Measurements from ENCODE around the gene LYRM9.
"Not testable (repeated sequence)": the region's sequence is repeated elsewhere in the genome, so short reads cannot be mapped to it uniquely, and the experiment has no call there.

The LYRM9 gene

GRCh38 chr17:27873746-27874145 is 19.4 kb downstream of the LYRM9 start:
- FAIRE-seq: no peak

GRCh38 chr17:27873211-27873610 is 20.0 kb downstream of the LYRM9 start:
- FAIRE-seq (no peak), DNase-seq (ENCODE audit: low spot score) (no peak)

More at GRCh38 chr17:27873746-27874145, 19.4 kb downstream of the LYRM9 start:
- no peak for DNase-seq (ENCODE audit: low spot score)

- no peak for FAIRE-seq
- no peak for DNase-seq (ENCODE audit: low spot score)
These were observed 20.4 kb downstream of the LYRM9 start for GRCh38 chr17:27872776-27873175.

DNA sequence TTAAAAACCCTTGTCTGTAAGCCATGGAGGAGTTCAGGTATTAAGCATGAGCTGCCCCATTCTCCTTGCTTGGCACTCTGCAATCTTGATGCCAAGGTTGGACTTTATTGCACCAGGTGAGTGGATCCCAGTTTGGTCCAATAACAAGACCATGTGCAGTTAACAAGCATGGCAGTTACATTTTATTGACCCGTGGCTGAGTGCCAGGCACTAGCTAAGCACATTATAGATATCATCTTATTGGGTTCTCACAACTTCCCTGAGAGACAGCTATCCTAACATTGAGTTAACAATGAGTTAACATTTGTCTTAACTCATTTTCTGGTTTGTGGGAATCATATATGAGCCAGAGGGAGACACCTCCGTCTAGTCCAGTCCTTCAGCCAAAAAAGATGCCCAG is 21.8 kb downstream of the LYRM9 start:
- DNase-seq (ENCODE audit: low spot score): no peak
- FAIRE-seq: no peak

DNA sequence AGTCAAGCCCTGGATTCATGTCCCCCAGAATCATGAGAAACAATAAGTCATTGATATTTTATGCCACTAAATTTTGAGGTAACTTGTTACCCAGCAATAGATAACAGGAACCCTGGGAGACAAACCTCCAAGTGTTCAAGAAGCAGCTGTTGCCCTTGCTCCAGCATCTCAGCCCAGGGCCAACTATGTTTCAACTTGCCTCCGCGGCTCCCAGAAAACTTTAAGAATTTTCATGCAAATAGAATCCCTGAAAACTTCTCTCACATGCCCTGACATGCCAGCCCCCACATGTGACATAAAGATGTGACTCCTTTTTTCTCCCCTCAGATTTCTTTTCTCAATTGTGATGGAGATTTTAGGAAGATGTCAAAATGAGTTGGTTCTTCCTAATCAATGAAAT is 22.8 kb downstream of the LYRM9 start:
- FAIRE-seq (no peak), DNase-seq (ENCODE audit: low spot score) (no peak)

DNA sequence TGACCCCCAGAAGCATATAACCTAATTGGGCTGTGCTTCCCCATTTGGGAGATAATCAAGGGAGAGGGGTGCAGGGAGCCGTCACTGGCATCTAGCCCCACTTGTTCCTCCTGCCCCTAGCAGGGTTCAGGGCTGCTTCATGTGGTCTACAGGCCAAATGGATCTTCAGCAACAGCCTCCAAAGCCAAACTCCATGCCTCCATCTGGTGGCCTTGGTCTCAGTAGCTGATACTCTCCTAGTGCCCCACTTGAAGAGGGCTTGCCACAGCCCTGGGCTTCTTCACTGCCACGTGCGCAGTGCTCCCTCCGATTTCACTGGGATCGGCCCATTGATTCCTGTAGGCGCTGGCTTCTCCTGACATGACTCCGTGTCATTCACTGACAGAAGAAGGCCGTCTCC is 24.6 kb downstream of the LYRM9 start:
- DNase-seq (ENCODE audit: low spot score) (no peak), FAIRE-seq (no peak)

DNA sequence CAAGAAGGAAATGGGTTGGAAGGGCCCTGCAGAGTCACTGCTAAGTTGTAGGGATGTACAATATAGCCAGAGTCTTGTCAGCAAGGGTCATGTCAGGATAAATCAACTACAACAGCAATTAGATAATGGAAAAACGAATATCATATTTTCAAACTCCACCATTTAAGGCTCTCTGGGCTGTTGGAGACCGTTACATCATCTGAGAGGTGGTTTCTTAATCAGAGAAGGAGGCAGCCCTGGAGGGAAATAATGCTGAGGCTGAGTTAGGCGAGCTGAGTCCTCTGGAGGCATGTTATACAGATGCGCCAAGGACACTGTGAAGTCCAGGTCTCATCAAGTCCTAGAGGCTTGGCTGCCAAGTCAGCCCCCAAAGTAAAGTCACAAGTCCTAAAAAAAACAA is 30.3 kb downstream of the LYRM9 start:
- FAIRE-seq: no peak

DNA sequence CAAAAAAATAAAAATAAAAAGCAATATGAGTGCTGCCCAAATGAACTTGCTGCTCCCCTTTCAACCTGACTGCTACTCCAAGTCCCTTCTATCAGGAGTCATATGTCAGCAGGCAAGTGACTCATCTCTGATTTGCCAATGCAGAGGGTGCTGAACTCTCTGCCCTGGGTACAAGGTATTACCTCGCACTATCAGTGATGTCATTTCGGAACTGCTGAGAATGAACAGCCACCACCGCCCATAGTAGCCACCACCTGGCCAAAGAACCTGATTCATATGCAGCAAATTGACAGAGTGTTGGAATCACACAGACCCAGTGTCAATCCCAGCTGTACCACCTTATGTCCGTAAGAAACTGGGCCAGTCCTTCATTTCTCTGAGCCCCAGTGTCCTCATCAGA is 31.2 kb downstream of the LYRM9 start:
- DNase-seq (ENCODE audit: low spot score) (no peak), FAIRE-seq (no peak)

More for the DNA sequence above, 30.3 kb downstream of the LYRM9 start:
- no peak for DNase-seq (ENCODE audit: low spot score)

GRCh38 chr17:27860971-27861664 is 32.0 kb downstream of the LYRM9 start:
- no peak for FAIRE-seq
- DNase-seq (ENCODE audit: low spot score): no peak

DNA sequence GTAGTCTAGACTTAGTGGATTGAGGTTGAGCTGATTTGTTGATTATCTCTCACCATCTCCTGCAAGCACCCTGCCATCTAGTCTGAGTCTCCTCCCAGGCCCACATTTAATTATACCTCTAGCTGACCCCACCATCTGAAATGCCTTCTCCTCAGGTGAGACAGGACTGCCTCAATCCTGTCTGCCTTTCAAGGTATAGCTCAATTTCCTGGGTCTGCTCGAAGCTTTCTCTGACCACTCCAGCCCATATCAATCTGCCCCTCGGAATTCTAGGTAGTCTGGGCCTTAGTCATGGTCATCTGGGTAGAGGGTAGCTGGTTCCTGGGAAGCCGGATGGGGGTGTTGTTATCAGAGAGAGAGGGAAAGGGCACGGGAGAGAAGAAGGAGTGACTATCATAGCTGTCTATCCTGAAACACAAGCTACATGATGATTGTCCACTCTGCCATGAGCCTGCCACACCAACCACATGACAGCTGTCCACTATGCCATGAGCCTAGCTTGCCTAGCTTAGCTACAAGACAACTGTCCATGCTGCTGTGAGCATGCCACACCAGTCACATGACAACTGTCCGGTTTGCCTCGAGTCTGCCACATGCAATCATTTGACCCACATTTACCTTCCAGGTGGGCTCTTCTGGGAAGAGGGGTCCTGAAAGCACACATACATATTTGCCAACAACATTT is 34.4 kb downstream of the LYRM9 start:
- no peak for DNase-seq (ENCODE audit: low spot score)
- no peak for FAIRE-seq

DNA sequence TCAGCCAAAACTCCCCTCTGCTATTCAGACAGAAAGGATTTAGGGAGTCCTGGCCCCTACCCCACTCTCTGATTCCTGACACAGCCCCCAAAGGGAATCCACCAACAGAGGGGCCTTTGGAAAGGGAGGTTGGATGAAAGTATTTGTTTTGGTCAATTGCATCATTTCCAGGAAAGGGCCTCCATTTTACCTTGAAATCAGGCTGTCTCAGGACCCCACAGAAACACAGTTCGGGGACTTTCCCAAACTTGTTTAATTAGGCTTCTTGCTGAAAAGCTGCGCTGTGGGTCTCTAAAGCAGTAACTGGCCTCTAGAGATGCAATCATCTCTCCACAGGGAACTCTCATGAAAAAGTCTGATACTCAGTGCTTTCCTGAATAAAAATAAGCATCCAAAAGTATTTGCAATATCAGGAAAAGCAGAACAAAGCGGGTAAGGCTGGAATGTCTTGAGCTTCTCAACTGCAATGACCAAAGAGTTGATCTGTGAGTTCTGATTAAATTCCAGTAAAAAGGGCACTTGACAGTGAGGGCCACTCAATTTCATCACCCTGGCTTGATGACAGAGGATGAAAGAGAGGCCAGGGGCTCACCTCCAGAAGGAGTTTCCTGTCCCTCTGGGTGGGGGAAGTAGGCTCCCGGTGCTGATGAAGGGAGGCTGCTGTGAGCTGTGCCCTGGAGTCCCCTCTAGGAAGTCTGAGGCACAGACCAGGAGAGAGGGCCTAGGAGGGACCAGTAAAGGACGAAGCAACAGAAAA is 36.3 kb downstream of the LYRM9 start:
- FAIRE-seq (no peak), DNase-seq (ENCODE audit: low spot score) (no peak)

DNA sequence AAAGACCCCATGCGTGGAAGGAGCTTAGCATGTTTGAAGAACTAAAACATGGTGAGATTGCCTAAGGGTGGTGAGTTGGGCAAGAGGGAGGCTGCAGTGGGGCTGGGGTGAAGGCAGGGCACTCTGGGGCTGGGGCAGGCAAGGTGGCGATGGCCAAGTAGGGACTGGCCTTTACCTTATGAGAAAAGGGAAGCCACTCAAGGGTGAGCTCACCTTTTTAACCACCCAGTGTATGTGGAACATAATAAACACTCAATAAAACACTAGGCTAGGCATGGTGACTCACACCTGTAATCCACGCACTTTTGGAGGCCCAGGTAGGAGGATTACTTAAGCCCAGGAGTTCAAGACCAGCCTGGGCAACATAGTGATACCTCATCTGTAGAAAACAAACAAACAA is 37.7 kb downstream of the LYRM9 start:
- DNase-seq (ENCODE audit: low spot score): no peak
- FAIRE-seq: no peak

DNA sequence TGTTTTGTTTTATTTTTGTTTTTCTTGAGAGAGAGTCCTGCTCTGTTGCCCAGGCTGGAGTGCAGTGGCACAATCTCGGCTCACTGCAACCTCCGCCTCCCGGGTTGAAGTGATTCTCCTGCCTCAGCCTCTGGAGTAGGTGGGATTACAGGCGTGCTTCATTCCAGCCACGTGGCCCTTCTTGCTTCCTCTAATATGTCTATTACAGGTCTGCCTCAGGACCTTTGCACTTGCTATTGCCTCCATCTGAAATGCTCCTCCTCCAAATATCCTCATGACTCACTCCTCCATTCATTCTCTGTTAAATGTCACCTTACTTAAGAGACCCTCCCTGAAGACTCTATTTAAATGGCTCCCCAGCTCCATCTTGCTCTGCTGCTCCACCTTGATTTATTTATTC is 39.0 kb downstream of the LYRM9 start:
- no peak for FAIRE-seq
- DNase-seq (ENCODE audit: low spot score): no peak

- DNase-seq (ENCODE audit: low spot score) (no peak), FAIRE-seq (no peak)
These were observed 40.1 kb downstream of the LYRM9 start for GRCh38 chr17:27853091-27853490.

GRCh38 chr17:27849474-27850185 is 43.5 kb downstream of the LYRM9 start:
- no peak for FAIRE-seq
- DNase-seq (ENCODE audit: low spot score): no peak

- DNase-seq (ENCODE audit: low spot score) (no peak), FAIRE-seq (no peak)
These were observed 44.2 kb downstream of the LYRM9 start for GRCh38 chr17:27848931-27849330.

- not testable (repeated sequence) for DNase-seq (ENCODE audit: low spot score); FAIRE-seq
These were observed 46.3 kb downstream of the LYRM9 start for GRCh38 chr17:27846808-27847307.

DNA sequence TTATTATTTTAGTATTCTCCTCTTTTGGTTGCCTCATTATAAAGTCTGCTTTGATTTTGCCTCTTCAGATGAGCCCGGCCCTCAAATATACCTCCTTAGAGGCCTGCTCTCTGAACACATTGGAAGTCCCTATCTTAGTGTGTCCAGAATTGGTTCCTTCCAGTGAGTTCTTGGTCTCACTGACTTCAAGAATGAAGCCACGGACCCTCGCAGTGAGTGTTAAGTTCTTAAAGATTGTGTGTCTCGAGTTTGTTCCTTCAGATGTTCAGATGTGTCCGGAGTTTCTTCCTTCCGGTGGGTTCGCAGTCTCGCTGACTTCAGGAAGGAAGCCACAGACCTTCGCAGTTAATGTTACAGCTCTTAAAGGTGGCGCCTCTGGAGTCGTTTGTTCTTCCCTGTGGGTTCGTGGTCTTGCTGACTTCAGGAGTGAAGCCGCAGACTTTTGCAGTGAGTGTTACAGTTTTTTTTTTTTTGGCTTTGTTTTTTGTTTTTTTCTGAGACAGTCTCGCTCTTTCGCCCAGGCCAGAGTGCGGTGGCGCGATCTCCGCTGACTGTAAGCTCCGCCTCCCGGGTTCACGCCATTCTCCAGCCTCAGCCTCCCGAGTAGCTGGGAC is 47.0 kb downstream of the LYRM9 start:
- FAIRE-seq (no peak), DNase-seq (ENCODE audit: low spot score) (no peak)

DNA sequence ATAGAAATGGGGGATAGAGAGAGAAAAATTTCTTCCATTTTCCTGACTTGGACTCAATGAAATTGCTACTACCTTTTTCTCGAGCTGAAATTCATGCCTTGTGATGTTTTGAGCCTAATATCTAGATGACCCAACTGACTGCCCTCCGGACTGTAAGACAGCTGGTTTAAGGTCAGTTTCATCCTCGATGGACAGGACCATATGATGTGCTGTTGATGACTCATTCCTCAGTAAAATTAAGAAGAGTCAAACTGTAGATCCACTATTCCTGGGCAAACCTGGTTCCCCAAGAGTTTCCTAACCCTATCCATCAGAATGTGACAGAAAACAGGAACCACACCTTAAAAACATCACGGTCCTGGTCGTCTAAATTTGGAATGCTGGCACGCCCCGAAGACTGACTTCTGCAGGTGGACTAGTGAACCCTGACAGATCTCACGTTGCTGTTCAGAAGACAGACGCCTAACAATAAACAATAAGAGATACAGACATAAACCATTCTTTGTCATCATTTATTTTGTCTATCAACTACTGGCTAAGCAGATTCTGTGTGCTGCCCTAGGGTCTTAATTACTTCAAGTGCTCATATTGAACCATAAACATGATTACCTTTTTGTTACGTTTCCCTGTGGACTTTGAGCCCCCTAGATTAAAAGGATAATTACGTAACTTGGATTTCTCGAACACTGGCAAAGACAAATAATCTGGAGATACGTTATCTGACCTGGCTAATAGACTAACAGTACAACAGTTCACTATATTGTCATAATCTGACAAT is 47.7 kb downstream of the LYRM9 start:
- no peak for DNase-seq (ENCODE audit: low spot score)

DNA sequence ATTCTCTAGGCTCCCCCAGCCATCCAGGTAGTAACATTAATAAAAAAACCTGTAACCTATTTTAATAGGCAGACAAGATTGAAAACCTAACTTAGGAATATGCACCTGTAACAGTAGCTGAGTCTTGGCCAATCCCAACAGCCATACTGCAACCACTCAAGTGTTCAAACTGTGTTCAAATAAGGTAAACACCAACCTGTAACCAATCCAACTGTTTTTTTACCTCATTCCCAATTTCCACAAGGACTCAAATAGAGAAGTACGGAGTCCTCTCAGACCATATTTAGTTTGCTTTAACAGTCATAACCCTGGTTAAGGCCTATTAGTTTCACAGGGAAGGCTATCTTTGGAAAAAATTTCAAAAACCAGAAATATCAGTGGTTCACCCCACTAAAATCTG is 52.5 kb downstream of the LYRM9 start:
- no peak for FAIRE-seq
- DNase-seq (ENCODE audit: low spot score): no peak

More for the DNA sequence above, 47.7 kb downstream of the LYRM9 start:
- FAIRE-seq: no peak

GRCh38 chr17:27840406-27840678 is 52.8 kb downstream of the LYRM9 start:
- DNase-seq (ENCODE audit: low spot score); FAIRE-seq: not testable (repeated sequence)
